HCT116 (cell line): ENCODE measurements around the gene SGK1.

Experiments used
- CEBPB ChIP-seq: IDR thresholded peaks from 2 replicates; pipeline ENCODE4 v1.6.1; 2012; ENCODE audit warnings: low read depth
- CTCF ChIP-seq, 3 experiments: fragments of 200-600 bp in 1 of 3; sonication (generic) in 1 of 3; IDR thresholded peaks in 2 of 3; conservative IDR thresholded peaks in 1 of 3; 2 replicates each; pipeline ENCODE4 v1.5.1; 2012 to 2017; ENCODE audit warnings: low read depth in 2 of 3, low read length in 2 of 3, antibody characterized with exemption in 1 of 3, borderline replicate concordance in 1 of 3, control low read depth in 1 of 3, mild to moderate bottlenecking in 1 of 3, mixed read lengths in 1 of 3, mixed run types in 1 of 3, moderate library complexity in 1 of 3; ENCODE audit not compliant: insufficient read depth in 1 of 3
- EGR1 ChIP-seq: IDR thresholded peaks from 2 replicates; pipeline ENCODE4 v1.6.1; 2012; ENCODE audit warnings: low read depth
- EZH2 ChIP-seq: fragments of 200-600 bp; sonication (generic); IDR thresholded peaks from 2 replicates; pipeline ENCODE4 v1.6.1; 2017; ENCODE audit warnings: antibody characterized with exemption, mixed run types
- EZH2phosphoT487 ChIP-seq: fragments of 200-600 bp; IDR thresholded peaks from 2 replicates; pipeline ENCODE4 v1.6.1; 2018; ENCODE audit warnings: antibody characterized with exemption, borderline replicate concordance
- MAX ChIP-seq: IDR thresholded peaks from 2 replicates; pipeline ENCODE4 v1.6.1; 2012
- POLR2A ChIP-seq: IDR thresholded peaks from 2 replicates; pipeline ENCODE4 v1.7.0; 2011; ENCODE audit warnings: borderline replicate concordance; ENCODE audit not compliant: insufficient read depth, insufficient read length; ENCODE audit errors: extremely low read depth
- POLR2AphosphoS5 ChIP-seq: IDR thresholded peaks from 2 replicates; pipeline ENCODE4 v1.6.1; 2011; ENCODE audit warnings: mild to moderate bottlenecking, low read depth, low read length, moderate library complexity
- TCF7L2 ChIP-seq: IDR thresholded peaks from 2 replicates; pipeline ENCODE4 v1.7.0; 2011; ENCODE audit warnings: borderline replicate concordance, inconsistent platforms; ENCODE audit not compliant: insufficient read depth, insufficient read length; ENCODE audit errors: extremely low read depth
- ZNF274 ChIP-seq: fragments of 200-500 bp; sonication (Bioruptor generic); IDR thresholded peaks from 2 replicates; pipeline ENCODE4 v1.6.1; 2014; ENCODE audit warnings: mild to moderate bottlenecking, low read depth, low read length, inconsistent platforms

GRCh38 chr6:134198093-134198492, 119.8 kb downstream of the SGK1 start:
- TF ChIP-seq CTCF (IDR thresholded peaks at IDR 0.05 in 2 of 3, conservative IDR thresholded peaks at IDR 0.05 in 1 of 3; ENCODE audit: borderline replicate concordance in 1 of 3, insufficient read depth in 1 of 3, low read depth in 2 of 3, low read length in 2 of 3): no peak
- no peak for TF ChIP-seq POLR2AphosphoS5
- no peak for TF ChIP-seq EZH2
- TF ChIP-seq MAX: no peak
- TF ChIP-seq POLR2A: no peak
- TF ChIP-seq TCF7L2: no peak
- no peak for TF ChIP-seq EGR1
- no peak for TF ChIP-seq ZNF274
- TF ChIP-seq EZH2phosphoT487: no peak
- TF ChIP-seq CEBPB: no peak
